Heart right ventricle (tissue), 16 donors: ENCODE measurements around the gene LGALS12. TPM values are rescaled to one million over a fixed set of nuclear protein-coding genes. Genes with fewer than 3 reads are reported as not detected.

ENCODE experiments used
- ATAC-seq, 8 donors: fragments of 200-7000 bp; cut with Tn5 transposase; one replicate each; pipeline ENCODE4 v1.9.1; 2020; ENCODE audit warnings: mild to moderate bottlenecking in 8 of 8, moderate library complexity in 8 of 8, moderate number of reproducible peaks in 1 of 8
- DNase-seq, 2 donors: peaks; one replicate each; pipeline ENCODE4 v3.0.0-alpha.2; 2020
- H3K27ac ChIP-seq, 10 donors: fragments of 200-600 bp; sonication (generic) in 2 of 10; one replicate each; pipeline versions ENCODE4 v1.5.0 to v1.8.0; 2020 to 2022; ENCODE audit warnings: mild to moderate bottlenecking in 3 of 10
- H3K27me3 ChIP-seq, 7 donors: fragments of 200-600 bp; one replicate each; pipeline ENCODE4 v1.8.0; 2021 to 2022; ENCODE audit warnings: mild to moderate bottlenecking in 2 of 7
- H3K36me3 ChIP-seq, 9 donors: fragments of 200-600 bp; sonication (generic) in 1 of 9; one replicate each; pipeline versions ENCODE4 v1.5.0 to v1.8.0; 2020 to 2022; ENCODE audit warnings: mild to moderate bottlenecking in 2 of 9
- H3K4me1 ChIP-seq, 9 donors: fragments of 200-600 bp; sonication (generic) in 1 of 9; one replicate each; pipeline versions ENCODE4 v1.5.0 to v1.8.0; 2020 to 2022; ENCODE audit warnings: mild to moderate bottlenecking in 4 of 9
- H3K4me3 ChIP-seq, 10 donors: fragments of 200-600 bp; sonication (generic) in 2 of 10; one replicate each; pipeline versions ENCODE4 v1.5.0 to v1.8.0; 2020 to 2022; ENCODE audit warnings: mild to moderate bottlenecking in 7 of 10, moderate library complexity in 2 of 10
- H3K9me3 ChIP-seq, 11 donors: fragments of 200-600 bp in 10 of 11; sonication (generic) in 2 of 11; one replicate each; pipeline versions ENCODE4 v1.5.0 to v1.8.0; 2013 to 2022; ENCODE audit warnings: mild to moderate bottlenecking in 2 of 11, control low read depth in 1 of 11, moderate library complexity in 1 of 11
- WGBS, 2 donors: extraction: QIAGEN DNeasy Blood & Tissue Kit; methylation state at CpG; one replicate each; pipeline ENCODE4 v1.1.7; 2013; ENCODE audit warnings: inconsistent platforms in 1 of 2; 5-methylcytosine and 5-hydroxymethylcytosine counted together
- intact Hi-C, 10 donors: fragments of 100-400 bp; cut with DNase I; formaldehyde crosslinking; loops; one replicate each; pipeline versions ENCODE4 v1.11.1 to v1.14.2; 2022
- polyA plus RNA-seq, 2 donors: library from polyadenylated mRNA; stranded (reverse); fragments of 200-250 nt; gene quantifications; one replicate each; pipeline ENCODE4 v1.2.3, GENCODE V29; 2013
- total RNA-seq, 10 donors: library from RNA; stranded (reverse); fragmentation: NEBNext Ultra II Directional in 3 of 10; extraction: Animal tissue kit (Norgen Biotek cat#: 25700) in 3 of 10; gene quantifications; one replicate each; pipeline versions ENCODE4 v1.2.1 to v1.2.4, GENCODE V29; 2021 to 2023
- TF ChIP-seq, protein P1 (sequence below), 9 donors: fragments of 200-600 bp; sonication (generic) in 2 of 9; IDR thresholded peaks; one replicate each; pipeline versions ENCODE4 v1.5.0 to v1.8.0; 2021 to 2022; ENCODE audit warnings: antibody characterized with exemption in 9 of 9, mild to moderate bottlenecking in 5 of 9, moderate library complexity in 1 of 9
- donor health status: Arrhythmogenic right ventricular cardiomyopathy.
- donor health status: ischemic (EF 13 %, LVEDD 7.1; RV severe dilation, severe dysfunction).
- donor health status: healthy with polysubstance abuse.
- donor health status: DM: no; HTN: yes; CAD: no.
- donor health status: DM: no; HTN: no; CAD: no.
- donor health status: ischemic (EF 25% LVEDD 6.9; RV normal size, moderate dysfunction).
- donor health status: ischemic (EF 25% LVEDD 5.7; RV mildly dilated, moderate dysfunction).
- donor health status: healthy.
- donor health status: DM: yes; HTN: yes; CAD: no.
- donor health status: Ischemic cardiomyopathy.
- donor health status: ischemic (EF 35%, LVEDD 5.7; RV mildly dilated, moderate dysfunction).
- donor health status: nonischemic (EF 11% LVEDD 7.7; RV severe dilation, severe dysfunction).
- donor health status: DM: yes; HTN: yes; CAD: no.
- donor health status: PGD.
- donor health status: ischemic (EF 29% LVEDD 5.4; RV normal size, mild dysfunction).
- donor health status: nonischemic (EF 23%, LVEDD 6.1; RV moderate dilation, normal function).

Gene LGALS12
- total and polyA plus RNA-seq, 12 donors = 0.61 to 6.9 (median 1.2) TPM; not detected in 3

DNA sequence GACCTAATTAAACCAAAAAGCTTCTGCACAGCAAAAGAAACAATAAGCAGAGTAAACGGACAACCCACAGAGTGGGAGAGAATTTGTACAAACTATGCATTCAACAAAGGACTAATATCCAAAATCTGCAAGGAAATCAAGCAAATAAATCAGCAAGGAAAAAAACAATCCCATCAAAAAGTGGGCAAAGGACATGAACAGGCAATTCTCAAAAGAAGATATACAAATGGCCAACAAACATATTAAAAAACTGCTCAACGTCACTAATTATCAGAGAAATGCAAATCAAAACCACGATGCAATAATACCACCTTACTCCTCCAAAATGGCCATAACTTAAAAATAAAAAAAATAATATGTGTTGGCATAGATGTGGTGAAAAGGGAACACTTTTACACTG is 20.1 kb upstream of the LGALS12 start:
- TF ChIP-seq, protein P1, sequence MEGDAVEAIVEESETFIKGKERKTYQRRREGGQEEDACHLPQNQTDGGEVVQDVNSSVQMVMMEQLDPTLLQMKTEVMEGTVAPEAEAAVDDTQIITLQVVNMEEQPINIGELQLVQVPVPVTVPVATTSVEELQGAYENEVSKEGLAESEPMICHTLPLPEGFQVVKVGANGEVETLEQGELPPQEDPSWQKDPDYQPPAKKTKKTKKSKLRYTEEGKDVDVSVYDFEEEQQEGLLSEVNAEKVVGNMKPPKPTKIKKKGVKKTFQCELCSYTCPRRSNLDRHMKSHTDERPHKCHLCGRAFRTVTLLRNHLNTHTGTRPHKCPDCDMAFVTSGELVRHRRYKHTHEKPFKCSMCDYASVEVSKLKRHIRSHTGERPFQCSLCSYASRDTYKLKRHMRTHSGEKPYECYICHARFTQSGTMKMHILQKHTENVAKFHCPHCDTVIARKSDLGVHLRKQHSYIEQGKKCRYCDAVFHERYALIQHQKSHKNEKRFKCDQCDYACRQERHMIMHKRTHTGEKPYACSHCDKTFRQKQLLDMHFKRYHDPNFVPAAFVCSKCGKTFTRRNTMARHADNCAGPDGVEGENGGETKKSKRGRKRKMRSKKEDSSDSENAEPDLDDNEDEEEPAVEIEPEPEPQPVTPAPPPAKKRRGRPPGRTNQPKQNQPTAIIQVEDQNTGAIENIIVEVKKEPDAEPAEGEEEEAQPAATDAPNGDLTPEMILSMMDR (IDR thresholded peaks at IDR 0.05) = no peak
- peaks cover 0 to 17% (median 10%) of the 10 kb centered on the region in 9 donors for H3K4me1 ChIP-seq
- H3K36me3 ChIP-seq = no peaks in the 10 kb centered on the region
- peaks cover 0 to 5% (median 0%) of the 10 kb centered on the region in 7 donors for H3K27me3 ChIP-seq
- WGBS, 2 donors = 80 to 84% methylated on average over 3 of the region's 3 CpGs
- intact Hi-C loops = loop anchor here in 3 of 10 donors (10.0 kb wide), 3 partner anchors 59 to 259 kb away; no protein-coding TSS in a partner anchor
- peaks cover 0 to 26% (median 8%) of the 10 kb centered on the region in 11 donors for H3K9me3 ChIP-seq
- DNase-seq (no peak), ATAC-seq (no peak)
- H3K27ac ChIP-seq = no peak overlapping the region
- H3K4me3 ChIP-seq = no peak overlapping the region

DNA sequence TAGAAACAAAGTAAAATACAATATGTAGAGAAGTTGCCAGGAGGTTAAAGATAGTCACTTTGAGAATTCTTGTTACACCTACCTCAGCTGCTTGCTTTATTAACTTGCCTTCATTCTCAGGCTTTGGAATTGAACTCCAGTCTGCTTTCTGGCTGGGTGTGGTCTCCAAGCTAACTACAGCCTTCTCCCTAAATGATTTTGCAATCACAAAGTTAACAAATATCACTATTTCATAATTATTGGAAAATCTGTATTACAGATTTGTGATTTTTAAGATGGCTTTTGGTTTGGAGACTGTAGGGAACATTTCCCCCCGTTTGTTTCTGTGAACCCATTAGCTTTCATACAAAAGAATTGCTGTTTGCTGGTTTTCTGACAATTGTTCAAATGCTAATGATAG is 17.1 kb upstream of the LGALS12 start:
- DNase-seq (no peak), ATAC-seq (no peak)
- Histone ChIP-seq H3K4me3 (no peak overlapping the region), H3K4me1 (peaks cover 0 to 30% (median 21%) of the 10 kb centered on the region in 9 donors), H3K36me3 (no peaks in the 10 kb centered on the region), H3K27ac (no peak overlapping the region), H3K9me3 (peaks cover 0 to 26% (median 8%) of the 10 kb centered on the region in 11 donors), H3K27me3 (peaks cover 0 to 17% (median 0%) of the 10 kb centered on the region in 7 donors)
- TF ChIP-seq, protein P1 (IDR thresholded peaks at IDR 0.05) = no peak
- 68 to 80% methylated on average over 1 of the region's 1 CpG for WGBS, 2 donors
- intact Hi-C loops = loop anchor here in 3 of 10 donors (10.0 kb wide), 3 partner anchors 56 to 256 kb away; no protein-coding TSS in a partner anchor

DNA sequence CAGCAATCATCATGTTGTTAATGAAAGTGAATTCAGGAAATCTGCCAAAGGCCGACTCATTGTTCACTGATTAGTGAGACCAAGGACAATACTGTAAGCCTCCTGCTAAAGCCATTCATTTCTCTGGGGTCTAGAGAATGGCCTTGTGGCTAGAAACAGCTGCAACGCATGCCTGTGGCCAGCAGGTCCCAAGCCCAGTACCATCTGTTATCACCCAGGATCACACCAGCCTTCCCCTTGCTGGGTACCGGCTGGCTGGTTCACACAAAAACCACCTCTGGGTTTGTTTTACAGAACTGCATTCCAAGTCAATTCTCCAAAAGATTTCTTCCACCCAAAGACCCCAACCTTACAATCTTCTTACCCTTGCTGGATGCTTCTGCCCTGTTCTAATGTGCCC is 16.0 kb upstream of the LGALS12 start:
- ATAC-seq = peak in 1 of 8 donors; percentile 41
- WGBS, 2 donors = 44 to 65% methylated on average over 3 of the region's 3 CpGs
- peaks cover 0 to 17% (median 8%) of the 10 kb centered on the region in 11 donors for H3K9me3 ChIP-seq
- no peak for DNase-seq
- H3K27ac ChIP-seq = peak overlapping the region in 2 of 10 donors; percentile 16 to 82
- intact Hi-C loops = loop anchor here in 4 of 10 donors (5.0 to 10.0 kb wide), 4 partner anchors 55 to 255 kb away; no protein-coding TSS in a partner anchor
- H3K4me3 ChIP-seq = peak overlapping the region in 2 of 10 donors; percentile 57 to 61
- TF ChIP-seq, protein P1 (IDR thresholded peaks at IDR 0.05) = no peak
- no peaks in the 10 kb centered on the region for H3K36me3 ChIP-seq
- peaks cover 0 to 30% (median 21%) of the 10 kb centered on the region in 9 donors for H3K4me1 ChIP-seq
- H3K27me3 ChIP-seq = peaks cover 0 to 17% (median 0%) of the 10 kb centered on the region in 7 donors

DNA sequence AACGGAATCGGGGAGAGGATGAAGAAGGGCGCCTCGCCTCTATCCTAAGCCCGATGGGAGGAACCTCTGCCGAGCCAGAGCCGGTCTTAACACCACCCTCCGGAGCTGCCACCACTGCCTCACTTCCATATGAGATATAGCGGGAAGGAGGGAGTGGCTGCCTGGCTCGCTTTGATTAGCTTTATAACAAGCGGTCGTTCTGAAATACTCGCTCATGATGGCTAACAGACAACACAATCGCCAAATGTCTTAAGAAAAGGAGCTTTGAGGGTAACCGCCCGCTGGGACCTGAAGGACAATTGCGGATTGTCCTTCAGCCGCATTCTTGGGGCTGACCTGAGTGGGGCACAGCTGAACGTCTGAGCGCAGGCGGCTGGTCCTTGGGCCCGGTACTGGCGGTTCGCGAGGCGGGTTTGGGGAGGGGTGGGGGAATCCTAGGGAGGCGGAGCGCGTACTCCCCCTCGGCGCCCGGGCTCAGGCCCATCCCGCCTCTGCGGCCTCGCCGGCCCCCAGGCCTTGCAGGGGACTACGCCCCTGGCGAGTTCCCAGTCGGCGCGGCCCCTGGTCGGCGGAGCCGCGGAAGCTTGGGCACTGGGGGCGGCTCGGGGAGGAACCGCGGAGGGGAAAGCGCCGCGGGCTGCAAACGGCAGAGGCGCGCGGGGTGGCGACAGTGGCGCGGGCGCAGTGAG is 15.2 kb upstream of the LGALS12 start, which contains the start of gene PLAAT5:
PLAAT5 (minus strand) TSS at position 617 of the 689 bp plus-strand sequence; CDS start at position 484, 133 bp downstream.
- Histone ChIP-seq H3K27me3 (peaks cover 0 to 17% (median 0%) of the 10 kb centered on the region in 7 donors), H3K4me1 (peaks cover 0 to 30% (median 21%) of the 10 kb centered on the region in 9 donors), H3K4me3 (peak within 1 kb of the TSS; percentile 30 to 63 (median 58)), H3K27ac (peak within 1 kb of the TSS in 8 of 10 donors; percentile 29 to 82 (median 49)), H3K36me3 (no peaks in the 10 kb centered on the region), H3K9me3 (peaks cover 0 to 8% (median 4%) of the 10 kb centered on the region in 11 donors)
- 5 to 7% methylated on average over 60 of the region's 60 CpGs for WGBS, 2 donors
- TF ChIP-seq, protein P1 (IDR thresholded peaks at IDR 0.05) = peak in 1 of 9 donors; percentile 4
- peak in 1 of 2 donors; percentile 48 for DNase-seq
- ATAC-seq = peak; percentile 72 to 90 (median 86)
- intact Hi-C loops = loop anchor here in 1 of 10 donors (5.0 kb wide), 1 partner anchor 132 kb away; no protein-coding TSS in a partner anchor
